ENCODE data around the gene MUC12.

The MUC12 gene

GRCh38 chr7:101018271-101019167 lies 49.2 kb downstream of the MUC12 start:
- no peak overlapping the region for H3K27ac ChIP-seq
- H4K20me1 ChIP-seq (ENCODE audit: insufficient read depth): no peaks in the 10 kb centered on the region
- no peaks in the 10 kb centered on the region for H3K4me1 ChIP-seq (ENCODE audit: low read depth, poor library complexity, severe bottlenecking)
- no peak overlapping the region for H3K4me2 ChIP-seq
- H3K79me2 ChIP-seq (ENCODE audit: insufficient read depth, low read depth): no peaks in the 10 kb centered on the region
- no peaks in the 10 kb centered on the region for H3K36me3 ChIP-seq (ENCODE audit: insufficient read depth)
- peaks cover 52% of the 10 kb centered on the region for H3K27me3 ChIP-seq (ENCODE audit: insufficient read depth, low read depth)
- H2AFZ ChIP-seq (ENCODE audit: low read depth): no peak overlapping the region
- TF ChIP-seq CTCF (conservative IDR thresholded peaks at IDR 0.05; ENCODE audit: low read depth, low read length): no peak
- no peak overlapping the region for H3K9ac ChIP-seq
- no peak overlapping the region for H3K4me3 ChIP-seq (IDR thresholded peaks at IDR 0.05; ENCODE audit: insufficient read depth, low read depth, low read length)

- no peak for TF ChIP-seq CTCF (conservative IDR thresholded peaks at IDR 0.05; ENCODE audit: low read depth, low read length)
- no peaks in the 10 kb centered on the region for H4K20me1 ChIP-seq (ENCODE audit: insufficient read depth)
- H2AFZ ChIP-seq (ENCODE audit: low read depth): no peak overlapping the region
- H3K4me2 ChIP-seq: no peak overlapping the region
- H3K79me2 ChIP-seq (ENCODE audit: insufficient read depth, low read depth): no peaks in the 10 kb centered on the region
- H3K4me1 ChIP-seq (ENCODE audit: low read depth, poor library complexity, severe bottlenecking): no peaks in the 10 kb centered on the region
- no peak overlapping the region for H3K27ac ChIP-seq
- H3K9ac ChIP-seq: no peak overlapping the region
- no peak overlapping the region for H3K4me3 ChIP-seq (IDR thresholded peaks at IDR 0.05; ENCODE audit: insufficient read depth, low read depth, low read length)
- H3K27me3 ChIP-seq (ENCODE audit: insufficient read depth, low read depth): peaks cover 44% of the 10 kb centered on the region; the same call in 1 of the 2 replicates
- no peaks in the 10 kb centered on the region for H3K36me3 ChIP-seq (ENCODE audit: insufficient read depth)
These were observed 51.1 kb downstream of the MUC12 start for GRCh38 chr7:101020444-101020843.

DNA sequence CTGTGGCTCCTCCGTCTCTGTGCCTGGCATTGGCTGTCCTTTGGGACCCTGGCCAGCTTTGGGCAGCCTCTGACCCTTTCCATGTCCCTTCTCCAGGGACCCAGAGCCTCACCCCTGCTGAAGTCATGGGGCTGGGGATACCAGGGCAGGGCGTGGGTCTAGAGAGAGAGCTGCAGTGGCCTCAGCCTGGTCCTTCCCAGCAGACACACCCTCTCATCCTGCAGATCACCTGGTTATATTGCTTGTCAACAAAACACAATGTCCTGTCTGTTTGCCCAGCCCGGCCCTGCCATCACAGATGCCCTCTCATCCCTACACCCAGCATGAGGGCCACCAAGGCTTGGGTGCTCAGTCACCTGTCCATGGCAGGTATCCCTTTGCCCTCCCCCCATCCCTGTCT lies 52.3 kb downstream of the MUC12 start:
- TF ChIP-seq CTCF (conservative IDR thresholded peaks at IDR 0.05; ENCODE audit: low read depth, low read length): no peak
- no peaks in the 10 kb centered on the region for H3K36me3 ChIP-seq (ENCODE audit: insufficient read depth)
- no peaks in the 10 kb centered on the region for H3K79me2 ChIP-seq (ENCODE audit: insufficient read depth, low read depth)
- H3K4me1 ChIP-seq (ENCODE audit: low read depth, poor library complexity, severe bottlenecking): no peaks in the 10 kb centered on the region
- H3K9ac ChIP-seq: no peak overlapping the region
- H2AFZ ChIP-seq (ENCODE audit: low read depth): no peak overlapping the region
- H3K27ac ChIP-seq: no peak overlapping the region
- H3K4me2 ChIP-seq: no peak overlapping the region
- no peaks in the 10 kb centered on the region for H4K20me1 ChIP-seq (ENCODE audit: insufficient read depth)
- H3K4me3 ChIP-seq (IDR thresholded peaks at IDR 0.05; ENCODE audit: insufficient read depth, low read depth, low read length): no peak overlapping the region
- H3K27me3 ChIP-seq (ENCODE audit: insufficient read depth, low read depth): peaks cover 33% of the 10 kb centered on the region; the same call in 1 of the 2 replicates

DNA sequence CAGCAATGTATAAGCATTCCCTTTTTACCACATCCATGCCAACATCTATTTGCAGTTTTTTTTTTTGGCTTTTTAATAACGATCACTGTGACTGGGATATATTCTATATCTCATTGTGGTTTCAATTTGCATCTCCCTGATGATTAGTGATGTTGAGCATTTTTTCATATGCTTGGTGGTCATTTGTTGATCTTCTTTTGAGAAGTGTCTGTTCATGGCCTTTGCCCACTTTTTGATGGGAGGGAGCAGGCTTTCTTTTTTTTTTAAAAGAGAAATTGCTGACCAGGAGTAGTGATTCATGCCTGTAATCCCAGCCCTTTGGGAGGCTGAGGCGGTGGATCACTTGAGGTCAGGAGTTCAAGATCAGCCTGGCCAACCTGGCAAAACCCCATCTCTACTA lies 54.5 kb downstream of the MUC12 start:
- no peak overlapping the region for H3K27ac ChIP-seq
- H3K36me3 ChIP-seq (ENCODE audit: insufficient read depth): no peaks in the 10 kb centered on the region
- H3K4me2 ChIP-seq: no peak overlapping the region
- no peak overlapping the region for H2AFZ ChIP-seq (ENCODE audit: low read depth)
- no peaks in the 10 kb centered on the region for H3K79me2 ChIP-seq (ENCODE audit: insufficient read depth, low read depth)
- H3K4me1 ChIP-seq (ENCODE audit: low read depth, poor library complexity, severe bottlenecking): no peaks in the 10 kb centered on the region
- H3K4me3 ChIP-seq (IDR thresholded peaks at IDR 0.05; ENCODE audit: insufficient read depth, low read depth, low read length): no peak overlapping the region
- peaks cover 25% of the 10 kb centered on the region; the same call in 1 of the 2 replicates for H3K27me3 ChIP-seq (ENCODE audit: insufficient read depth, low read depth)
- TF ChIP-seq CTCF (conservative IDR thresholded peaks at IDR 0.05; ENCODE audit: low read depth, low read length): no peak
- H4K20me1 ChIP-seq (ENCODE audit: insufficient read depth): no peaks in the 10 kb centered on the region
- H3K9ac ChIP-seq: no peak overlapping the region
